ENCODE data around the gene FIP1L1.
"Not testable (repeated sequence)": the region's sequence is repeated elsewhere in the genome, so short reads cannot be mapped to it uniquely, and the experiment has no call there.

FIP1L1 gene, protein sequence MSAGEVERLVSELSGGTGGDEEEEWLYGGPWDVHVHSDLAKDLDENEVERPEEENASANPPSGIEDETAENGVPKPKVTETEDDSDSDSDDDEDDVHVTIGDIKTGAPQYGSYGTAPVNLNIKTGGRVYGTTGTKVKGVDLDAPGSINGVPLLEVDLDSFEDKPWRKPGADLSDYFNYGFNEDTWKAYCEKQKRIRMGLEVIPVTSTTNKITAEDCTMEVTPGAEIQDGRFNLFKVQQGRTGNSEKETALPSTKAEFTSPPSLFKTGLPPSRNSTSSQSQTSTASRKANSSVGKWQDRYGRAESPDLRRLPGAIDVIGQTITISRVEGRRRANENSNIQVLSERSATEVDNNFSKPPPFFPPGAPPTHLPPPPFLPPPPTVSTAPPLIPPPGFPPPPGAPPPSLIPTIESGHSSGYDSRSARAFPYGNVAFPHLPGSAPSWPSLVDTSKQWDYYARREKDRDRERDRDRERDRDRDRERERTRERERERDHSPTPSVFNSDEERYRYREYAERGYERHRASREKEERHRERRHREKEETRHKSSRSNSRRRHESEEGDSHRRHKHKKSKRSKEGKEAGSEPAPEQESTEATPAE

DNA sequence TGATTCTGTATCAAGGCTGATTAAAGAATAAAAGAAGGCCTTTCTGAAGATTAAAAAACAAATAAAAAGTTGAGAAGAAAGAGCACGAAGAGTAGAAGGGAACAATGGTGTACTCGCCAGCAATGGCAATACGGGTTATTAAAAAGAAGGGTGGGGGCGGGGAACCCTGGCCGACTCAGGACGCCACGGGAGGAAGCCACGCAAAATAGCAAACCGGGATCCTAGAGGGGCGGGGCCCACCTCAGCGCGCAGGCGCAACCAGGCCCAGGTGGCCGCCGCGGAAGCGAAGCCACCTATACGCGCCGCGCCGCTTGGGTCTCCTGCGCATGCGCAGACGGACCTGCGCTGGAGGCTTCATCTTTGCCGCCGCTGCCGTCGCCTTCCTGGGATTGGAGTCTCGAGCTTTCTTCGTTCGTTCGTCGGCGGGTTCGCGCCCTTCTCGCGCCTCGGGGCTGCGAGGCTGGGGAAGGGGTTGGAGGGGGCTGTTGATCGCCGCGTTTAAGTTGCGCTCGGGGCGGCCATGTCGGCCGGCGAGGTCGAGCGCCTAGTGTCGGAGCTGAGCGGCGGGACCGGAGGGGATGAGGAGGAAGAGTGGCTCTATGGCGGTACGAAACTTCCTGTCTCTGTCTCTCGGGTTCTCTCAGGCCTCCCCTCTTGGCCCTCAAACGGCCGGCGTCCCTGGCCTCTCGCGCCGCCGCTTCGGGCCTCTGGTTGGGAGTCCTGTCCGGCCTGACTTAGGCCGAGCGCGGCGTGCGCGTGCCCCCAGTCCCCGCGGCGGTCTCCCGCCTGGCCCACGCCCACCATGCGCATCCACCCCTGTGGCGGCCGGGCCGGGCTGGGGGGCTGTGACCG lies at the start of gene FIP1L1:
Gene FIP1L1 (plus strand): TSS at position 323 of the 852 bp plus-strand sequence. CDS start 198 bp downstream, at position 521.
- peak; percentile 85 for DNase-seq

- DNase-seq, result not testable (repeated sequence)
Observed at GRCh38 chr4:53334916-53335315, 42.5 kb upstream of the FIP1L1 start.

DNA sequence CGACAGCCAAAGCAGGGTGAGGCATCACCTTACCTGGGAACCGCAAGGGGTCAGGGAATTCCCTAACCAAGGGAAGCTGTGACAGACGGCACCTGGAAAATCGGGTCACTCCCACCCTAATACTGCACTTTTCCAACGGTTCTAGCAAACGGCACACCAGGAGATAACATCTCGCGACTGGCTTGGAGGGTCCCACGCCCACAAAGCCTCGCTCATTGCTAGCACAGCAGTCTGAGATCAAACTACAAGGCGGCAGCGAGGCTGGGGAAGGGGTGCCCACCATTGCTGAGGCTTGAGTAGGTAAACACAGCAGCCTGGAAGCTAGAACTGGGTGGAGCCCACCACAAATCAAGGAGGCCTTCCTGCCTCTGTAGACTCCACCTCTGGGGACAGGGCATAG lies 37.3 kb upstream of the FIP1L1 start:
- not testable (repeated sequence) for DNase-seq

DNA sequence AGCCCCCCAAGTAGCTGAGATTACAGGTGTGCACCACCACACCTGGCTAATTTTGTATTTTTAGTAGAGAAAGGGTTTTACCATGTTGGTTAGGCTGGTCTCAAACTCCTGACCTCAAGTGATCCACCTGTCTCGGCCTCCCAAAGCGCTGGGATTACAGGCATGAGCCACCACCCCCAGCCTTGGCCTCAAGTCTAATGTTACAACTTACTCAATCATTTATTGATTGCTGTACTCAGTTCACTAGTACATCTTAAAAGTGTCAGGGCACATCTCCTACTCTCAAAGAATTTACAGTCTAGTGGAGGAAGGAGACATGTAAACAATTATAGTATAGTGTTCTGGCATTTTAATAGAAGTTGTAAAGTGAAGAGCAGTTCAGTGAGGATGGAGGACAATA lies 31.0 kb upstream of the FIP1L1 start:
- DNase-seq, result not testable (repeated sequence)

DNA sequence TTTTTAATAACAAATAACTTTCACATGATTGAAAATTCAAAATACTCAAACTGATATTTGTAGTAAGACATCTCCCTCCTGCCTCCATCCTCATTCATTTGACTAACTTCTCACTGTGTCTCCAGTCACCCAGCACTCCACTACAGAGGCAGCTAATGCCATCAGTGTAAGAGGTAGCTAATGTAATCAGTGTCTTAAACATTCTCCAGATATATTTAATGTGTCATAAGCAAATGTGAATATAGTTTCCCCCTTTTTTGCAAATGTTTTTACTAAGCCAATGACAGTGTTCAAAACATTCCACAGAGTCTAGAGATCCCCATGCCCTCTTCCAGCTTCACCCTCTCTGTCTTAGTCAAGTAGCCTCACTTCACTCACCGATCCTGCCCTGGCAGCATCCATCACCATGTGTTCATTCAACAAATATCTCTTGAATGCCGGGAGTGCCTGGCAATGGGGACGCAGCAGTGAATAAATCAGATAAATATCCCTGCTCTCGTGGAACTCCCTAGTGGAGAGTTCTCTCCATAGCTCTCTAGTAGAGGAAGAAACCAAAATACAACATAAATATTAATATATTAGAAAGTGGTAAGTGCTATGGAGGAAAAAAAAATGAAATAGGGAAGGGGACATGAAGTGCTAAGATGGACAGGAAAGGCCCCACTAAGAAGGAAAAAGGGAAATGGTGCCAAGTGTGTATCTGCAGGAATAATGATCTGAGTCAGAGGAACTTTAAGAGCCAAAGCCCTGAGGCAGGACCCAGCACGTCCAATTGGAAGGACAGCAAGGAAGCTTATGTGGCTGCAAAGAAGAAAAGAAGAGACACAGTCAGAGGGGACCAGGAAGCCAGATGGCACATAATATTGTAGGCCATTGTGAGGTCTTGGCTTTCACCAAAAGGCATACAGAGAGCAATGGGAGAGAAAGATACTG lies 30.3 kb upstream of the FIP1L1 start:
- DNase-seq, result no peak

- no peak for DNase-seq
Observed at GRCh38 chr4:53348046-53348445, 29.4 kb upstream of the FIP1L1 start.

DNA sequence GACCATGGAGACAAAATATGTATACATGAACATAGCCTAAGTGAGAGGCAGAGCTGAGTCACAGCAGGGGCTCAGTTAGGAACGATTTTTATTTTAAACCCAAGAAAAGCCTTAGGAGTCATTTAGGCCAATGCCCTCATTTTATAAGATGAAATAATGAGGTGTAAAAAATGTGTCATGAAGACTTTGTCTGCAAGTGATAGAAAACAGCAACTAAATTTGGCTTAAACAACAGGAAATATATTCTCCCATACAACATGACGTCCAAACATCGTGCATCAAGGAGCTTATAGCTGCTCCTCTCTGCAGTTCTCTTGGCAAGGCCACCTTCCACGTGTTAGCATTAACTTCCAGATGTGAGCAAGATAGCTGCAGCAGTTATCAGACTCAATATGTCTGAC lies 28.4 kb upstream of the FIP1L1 start:
- no peak for DNase-seq

DNA sequence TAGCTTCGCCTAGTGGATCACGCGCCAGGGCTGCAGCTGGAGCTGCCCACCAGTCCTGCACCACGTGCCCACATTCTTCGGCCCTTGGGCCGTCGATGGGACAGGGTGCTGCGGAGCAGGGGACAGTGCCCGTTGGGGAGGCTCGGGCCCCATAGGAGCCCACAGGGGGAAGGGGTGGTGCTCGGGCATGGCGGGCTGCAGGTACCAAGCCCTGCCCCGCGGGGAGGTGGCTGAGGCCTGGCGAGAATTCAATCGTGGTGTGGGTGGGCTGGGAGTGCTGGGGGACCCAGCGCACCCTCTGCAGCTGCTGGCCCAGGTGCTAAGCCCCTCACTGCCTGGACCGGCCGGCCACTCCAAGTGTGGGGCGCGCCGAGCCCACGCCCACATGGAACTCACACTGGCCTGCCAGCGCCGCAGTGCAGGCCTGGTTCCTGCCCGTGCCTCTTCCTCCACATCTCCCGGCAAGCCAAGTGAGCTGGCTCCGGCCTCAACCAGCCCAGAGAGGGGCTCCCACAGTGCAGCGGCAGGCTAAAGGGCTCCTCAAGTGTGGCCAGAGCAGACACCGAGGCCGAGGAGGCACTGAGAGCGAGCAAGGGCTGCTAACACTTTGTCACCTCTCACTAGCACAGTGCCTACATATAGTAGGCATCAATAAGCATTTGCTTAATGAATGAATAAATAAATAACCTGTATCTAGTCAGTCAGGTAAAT lies 23.3 kb upstream of the FIP1L1 start:
- no peak for DNase-seq

DNA sequence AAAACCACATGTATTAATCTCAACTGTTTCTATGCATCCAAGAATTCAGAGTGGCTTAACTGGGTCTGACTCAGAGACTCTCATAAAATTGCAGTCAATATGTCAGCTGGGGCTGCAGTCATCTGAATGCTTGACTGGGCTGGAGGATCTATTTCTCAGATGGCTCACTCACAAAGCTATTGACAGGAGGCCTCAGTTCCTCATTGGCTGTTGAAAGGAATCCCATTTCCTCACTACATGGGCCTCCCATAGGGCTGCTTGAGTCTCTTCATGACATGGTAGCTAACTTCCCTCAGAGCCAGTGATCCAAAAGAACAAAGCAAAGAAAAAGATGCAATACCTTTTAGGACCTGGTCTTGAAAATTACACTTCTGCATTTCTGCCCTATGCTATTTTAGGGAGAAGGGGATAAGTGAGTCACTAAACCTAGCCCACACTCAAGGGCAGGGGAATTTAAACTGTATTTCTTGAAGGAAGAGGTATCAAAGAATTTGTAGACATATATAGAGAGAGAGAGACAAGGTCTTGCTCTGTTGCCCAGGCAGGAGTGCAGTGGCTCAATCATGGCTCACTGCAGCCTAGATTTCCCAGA lies 21.4 kb upstream of the FIP1L1 start:
- DNase-seq, result no peak

DNA sequence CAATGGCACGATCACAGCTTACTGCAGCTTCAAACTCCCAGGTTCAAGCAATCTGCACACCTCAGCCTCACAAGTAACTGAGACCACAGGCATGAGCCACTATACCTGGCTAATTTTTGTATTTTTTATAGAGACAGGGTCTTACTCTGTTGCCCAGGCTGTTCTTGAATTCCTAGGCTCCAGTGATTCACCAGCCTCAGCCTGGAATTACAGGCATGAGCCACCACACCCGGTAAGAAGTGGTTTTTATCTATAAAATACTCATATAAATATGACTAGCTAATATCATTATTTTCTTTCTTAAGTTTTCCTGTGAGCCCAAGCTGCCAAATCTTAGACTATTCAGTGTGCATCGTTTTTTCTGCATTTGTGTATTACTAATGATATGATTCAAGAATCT lies 16.0 kb upstream of the FIP1L1 start:
- no peak for DNase-seq

DNA sequence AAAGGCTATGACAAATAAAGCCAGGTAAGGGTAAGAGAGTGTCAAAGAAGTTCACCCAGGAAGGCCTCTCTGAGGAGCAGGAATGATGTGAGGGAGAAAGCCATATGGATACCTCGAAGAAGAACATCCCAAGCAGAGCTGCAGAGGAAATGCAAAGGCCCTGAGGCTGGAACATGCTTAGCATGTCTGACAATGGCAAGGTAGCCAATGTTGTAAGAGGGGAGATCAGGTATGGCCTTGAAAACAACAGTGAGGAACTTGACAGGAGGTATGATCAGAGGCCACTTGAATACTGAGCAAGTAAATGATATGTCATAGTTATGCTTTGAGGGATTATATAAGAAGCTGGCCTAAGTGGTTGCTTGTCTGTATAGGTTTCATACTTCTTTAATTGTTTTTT lies 15.3 kb upstream of the FIP1L1 start:
- DNase-seq, result no peak

DNA sequence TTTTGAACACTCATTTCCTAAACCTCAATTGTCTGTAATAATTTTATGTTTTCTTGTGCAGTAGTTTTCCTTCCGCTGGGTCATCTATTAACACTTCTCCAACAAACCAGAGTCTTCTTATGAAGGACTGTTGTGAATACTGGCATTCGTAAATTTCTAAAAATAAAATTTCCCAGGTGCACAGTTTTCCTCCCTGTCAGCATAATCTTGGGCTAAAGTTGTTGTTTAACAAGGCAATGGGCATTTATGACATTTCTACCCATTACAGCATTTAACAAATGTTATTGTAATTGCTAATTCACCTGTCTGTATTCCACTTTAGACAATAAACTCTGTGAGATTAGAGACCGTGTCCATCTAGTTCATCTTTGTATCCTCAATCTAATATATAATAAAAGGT lies 12.8 kb upstream of the FIP1L1 start:
- no peak for DNase-seq

DNA sequence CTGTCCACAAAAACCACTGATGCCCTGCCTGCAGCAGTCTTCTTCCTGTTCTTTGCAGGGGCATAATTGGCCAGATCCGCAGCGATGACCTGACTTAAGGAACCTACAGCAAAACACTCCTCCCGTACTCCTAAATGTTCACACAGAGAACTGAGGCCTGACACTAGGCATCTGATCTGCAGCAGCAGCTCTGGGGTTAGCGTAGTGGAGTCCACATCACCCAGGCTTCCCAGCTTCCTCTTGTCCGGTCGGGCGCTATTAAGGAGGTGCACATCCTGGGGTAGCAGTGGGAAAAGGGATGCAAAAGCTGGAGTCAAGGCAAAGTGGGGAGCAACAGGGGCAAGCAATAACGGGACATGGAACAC lies 12.3 kb upstream of the FIP1L1 start:
- no peak for DNase-seq

GRCh38 chr4:53365486-53366300 lies 11.7 kb upstream of the FIP1L1 start, which contains the start of gene SCFD2:
TSS of gene SCFD2 (minus strand) at chr4:53366061.
- peak; percentile 95 for DNase-seq

DNA sequence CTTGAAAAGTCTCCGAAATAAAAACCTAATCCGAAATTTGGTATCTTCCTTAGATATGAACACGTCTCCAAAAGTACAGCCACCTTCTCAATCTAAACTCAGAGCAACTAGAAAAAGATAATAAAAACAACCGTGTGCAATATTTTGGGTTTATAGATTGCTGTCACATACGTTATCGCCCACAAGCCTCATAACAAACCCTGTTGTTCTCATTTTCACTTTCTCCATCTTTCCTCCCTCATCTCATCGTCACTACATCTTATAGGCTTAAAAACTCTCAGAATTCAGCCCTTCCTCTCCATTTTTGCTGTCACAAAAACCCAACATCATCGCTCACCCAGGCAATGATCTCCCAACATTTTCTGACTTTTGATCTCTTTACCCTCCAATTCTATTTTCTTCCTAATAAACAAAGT lies 11.1 kb upstream of the FIP1L1 start:
- no peak for DNase-seq

GRCh38 chr4:53367721-53368120 lies 9.7 kb upstream of the FIP1L1 start:
- DNase-seq, result no peak

GRCh38 chr4:53371049-53371448 lies 6.4 kb upstream of the FIP1L1 start:
- no peak for DNase-seq

DNA sequence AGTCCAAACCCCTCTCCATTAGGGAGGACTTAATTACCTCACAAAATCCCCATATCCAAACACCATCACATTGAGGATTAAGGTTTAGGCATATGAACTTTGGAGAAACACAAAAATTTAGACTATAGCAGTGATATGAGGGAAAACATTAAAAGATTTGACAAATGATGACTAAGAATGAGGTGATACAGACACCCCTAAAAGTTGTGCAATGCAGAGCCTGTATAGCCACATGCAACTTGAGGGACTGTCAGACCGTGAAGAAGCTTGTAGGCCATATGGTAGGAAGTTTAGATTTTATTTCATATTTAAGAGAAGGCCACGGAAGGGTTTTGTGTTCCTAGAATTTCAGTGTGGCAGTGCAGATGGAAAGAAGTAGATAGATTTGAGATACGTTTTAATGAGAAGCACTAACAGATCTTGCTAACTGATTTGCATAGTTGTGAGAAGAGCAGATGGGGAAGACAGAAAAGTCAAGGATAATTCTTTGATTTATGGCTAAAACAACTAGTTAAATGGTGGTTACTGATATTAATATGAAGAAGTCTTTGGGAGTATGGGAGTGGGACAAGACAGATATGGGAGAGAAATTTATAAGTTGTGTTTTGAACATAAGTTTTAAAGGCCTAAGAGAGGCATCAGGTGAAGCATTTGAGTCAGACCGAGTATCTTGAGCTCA lies 5.5 kb upstream of the FIP1L1 start:
- no peak for DNase-seq

- no peak for DNase-seq
Observed at GRCh38 chr4:53374777-53375258, 2.6 kb upstream of the FIP1L1 start.

- no peak for DNase-seq
Observed at GRCh38 chr4:53376900-53377299, 541 bp upstream of the FIP1L1 start.

Measured in NCI-H2029 (cell line).